Measurements from ENCODE around the gene CMTR1. TPM values are rescaled to one million over a fixed set of nuclear protein-coding genes. Genes with fewer than 3 reads are reported as not detected.
A peak's percentile ranks its signal among the peaks of the same experiment; 100 is the strongest.

Gene CMTR1
- total and polyA plus RNA-seq, 10 of the 15 experiments (the other 5 are each of a cell fraction or from before 2014, with no cell fraction given): 2.7 to 67.0 (median 46.2) TPM

DNA sequence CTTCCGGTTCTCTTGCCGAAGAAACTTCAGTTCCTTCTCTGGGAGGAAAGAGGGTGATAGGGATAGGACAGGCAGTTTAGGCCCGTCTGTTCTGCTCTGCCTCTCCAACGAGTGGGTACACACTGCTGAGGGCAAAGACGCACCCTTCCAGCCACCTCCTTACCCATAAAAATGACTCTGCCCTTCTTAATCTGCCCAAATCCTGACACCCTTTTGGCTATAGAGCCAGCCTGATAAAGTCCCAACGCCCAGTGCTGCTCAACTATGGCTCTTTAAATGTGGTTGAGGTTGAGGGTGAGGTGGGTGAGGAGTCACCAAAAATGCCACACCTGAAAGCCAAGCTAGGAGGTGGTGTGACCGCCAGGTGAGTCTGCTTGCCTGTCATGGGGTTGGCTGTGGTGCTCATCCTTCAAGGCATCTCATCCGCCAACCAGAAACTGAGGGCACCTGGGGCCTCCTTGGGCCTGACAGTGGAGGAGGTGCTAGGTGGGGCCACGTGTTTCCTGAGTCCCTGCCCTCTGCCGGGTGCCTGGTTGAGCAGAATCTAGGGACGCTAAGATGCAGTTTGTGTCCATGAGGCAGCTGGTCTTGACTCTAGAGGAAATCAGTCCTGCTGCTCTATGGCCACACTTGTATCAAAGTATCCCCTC lies 50.4 kb downstream of the CMTR1 start:
- ATAC-seq: no peak
- ChIA-PET RAD21 (ENCODE audit: unreplicated experiment) (interaction anchor here (0.8 kb wide), 1 partner anchor 82 kb away, joined by 6 read pairs; no protein-coding TSS in a partner anchor), CTCF (interaction anchor here (0.8 to 5.6 kb wide), 6 partner anchors 12 to 94 kb away, joined by 3 to 33 read pairs (median 10); no protein-coding TSS in a partner anchor), POLR2A (no interaction called here), SMC1A (ENCODE audit: uncharacterized antibody, unreplicated experiment) (interaction anchor here (1.0 to 2.0 kb wide), 2 partner anchors 55 to 82 kb away, joined by 3 to 5 read pairs; no protein-coding TSS in a partner anchor)
- in situ Hi-C loops (cut with MboI) (loop anchor here (5.0 kb wide), 1 partner anchor 209 kb away; no protein-coding TSS in a partner anchor), intact Hi-C loops (cut with micrococcal nuclease; ENCODE audit: unreplicated experiment) (loop anchor here (5.0 kb wide), 1 partner anchor 54 kb away; no protein-coding TSS in a partner anchor)
- peaks cover 5% of the 10 kb centered on the region; the same call in 1 of the 2 replicates for H3K4me1 ChIP-seq (ENCODE audit: control insufficient read depth, insufficient read depth, low read length)
- 67% methylated on average over 10 of the region's 11 CpGs for WGBS (ENCODE audit: insufficient coverage, insufficient replicate concordance, low lambda C conversion rate, missing lambda C conversion rate)
- H3K4me3 ChIP-seq: no peak overlapping the region
- H3K79me2 ChIP-seq (ENCODE audit: control insufficient read depth, insufficient read depth, low read length): no peaks in the 10 kb centered on the region; the same call in 1 of the 2 replicates
- no peak overlapping the region for H3K4me2 ChIP-seq (ENCODE audit: control insufficient read depth, insufficient read depth)
- peaks cover 28 to 44% of the 10 kb centered on the region in 2 experiments for H3K36me3 ChIP-seq (ENCODE audit: control insufficient read depth in 2 of 2, insufficient read depth in 2 of 2, low read length in 1 of 2)
- H3K9ac ChIP-seq (ENCODE audit: control insufficient read depth, insufficient read depth, low read length): no peak overlapping the region
- no peak overlapping the region for H2AFZ ChIP-seq (ENCODE audit: control insufficient read depth, low read depth, low read length)
- H3K27me3 ChIP-seq (replicated peaks in 1 of 2; ENCODE audit: control insufficient read depth in 2 of 2, insufficient read depth in 2 of 2, low read length in 1 of 2): no peaks in the 10 kb centered on the region
- H3K9me3 ChIP-seq (replicated peaks; ENCODE audit: control insufficient read depth, insufficient read depth, low read length): no peaks in the 10 kb centered on the region
- DNase-seq (ENCODE audit: low read depth, low spot score): no peak
- TF ChIP-seq POLR2A (IDR thresholded peaks at IDR 0.05; ENCODE audit: low read depth, low read length): peak; percentile 15; the same call in 1 of the 2 replicates
- TF ChIP-seq GABPA (IDR thresholded peaks at IDR 0.05; ENCODE audit: low read depth): no peak
- no peaks in the 10 kb centered on the region for H4K20me1 ChIP-seq (ENCODE audit: control insufficient read depth, insufficient read depth)
- BruUV-seq (replicated peaks): no TSS peak
- FAIRE-seq: no peak
- H3K27ac ChIP-seq (ENCODE audit: control insufficient read depth, insufficient read depth): no peak overlapping the region

- H3K36me3 ChIP-seq (ENCODE audit: control insufficient read depth in 2 of 2, insufficient read depth in 2 of 2, low read length in 1 of 2): peaks cover 26 to 40% of the 10 kb centered on the region in 2 experiments
- H3K4me3 ChIP-seq: no peak overlapping the region
- no peak overlapping the region for H3K9ac ChIP-seq (ENCODE audit: control insufficient read depth, insufficient read depth, low read length)
- ChIA-PET RAD21 (ENCODE audit: unreplicated experiment) (interaction anchor here (0.7 to 2.1 kb wide), 6 partner anchors 54 to 83 kb away, joined by 3 to 20 read pairs (median 5); no protein-coding TSS in a partner anchor), CTCF (interaction anchor here (0.6 to 5.6 kb wide), 19 partner anchors 10 to 208 kb away, joined by 3 to 33 read pairs (median 4); no protein-coding TSS in a partner anchor), SMC1A (ENCODE audit: uncharacterized antibody, unreplicated experiment) (interaction anchor here (0.7 to 1.7 kb wide), 6 partner anchors 33 to 81 kb away, joined by 3 to 15 read pairs (median 6); no protein-coding TSS in a partner anchor), POLR2A (interaction anchor here (0.7 to 0.8 kb wide), 2 partner anchors 24 to 79 kb away, joined by 3 read pairs; no protein-coding TSS in a partner anchor)
- DNase-seq (ENCODE audit: low read depth, low spot score) (no peak), ATAC-seq (peak; percentile 93), FAIRE-seq (peak; percentile 76)
- 46% methylated on average over 19 of the region's 20 CpGs for WGBS (ENCODE audit: insufficient coverage, insufficient replicate concordance, low lambda C conversion rate, missing lambda C conversion rate)
- no TSS peak for BruUV-seq (replicated peaks)
- intact Hi-C loops (cut with micrococcal nuclease; ENCODE audit: unreplicated experiment): loop anchor here (1.0 to 5.0 kb wide), 3 partner anchors 53 to 208 kb away; no protein-coding TSS in a partner anchor
- H2AFZ ChIP-seq (ENCODE audit: control insufficient read depth, low read depth, low read length): no peak overlapping the region
- in situ Hi-C loops (cut with MboI): loop anchor here (5.0 kb wide), 1 partner anchor 208 kb away; no protein-coding TSS in a partner anchor
- no peak overlapping the region for H3K4me2 ChIP-seq (ENCODE audit: control insufficient read depth, insufficient read depth)
- peaks cover 7% of the 10 kb centered on the region; the same call in 1 of the 2 replicates for H3K4me1 ChIP-seq (ENCODE audit: control insufficient read depth, insufficient read depth, low read length)
- no peak overlapping the region for H3K27ac ChIP-seq (ENCODE audit: control insufficient read depth, insufficient read depth)
- no peaks in the 10 kb centered on the region; the same call in 1 of the 2 replicates for H3K79me2 ChIP-seq (ENCODE audit: control insufficient read depth, insufficient read depth, low read length)
- H4K20me1 ChIP-seq (ENCODE audit: control insufficient read depth, insufficient read depth): no peaks in the 10 kb centered on the region
- H3K9me3 ChIP-seq (replicated peaks; ENCODE audit: control insufficient read depth, insufficient read depth, low read length): no peaks in the 10 kb centered on the region
- no peaks in the 10 kb centered on the region for H3K27me3 ChIP-seq (replicated peaks in 1 of 2; ENCODE audit: control insufficient read depth in 2 of 2, insufficient read depth in 2 of 2, low read length in 1 of 2)
- TF ChIP-seq SMC3 (IDR thresholded peaks at IDR 0.05; ENCODE audit: borderline replicate concordance, low read length) (peak; percentile 90), CBX3 (IDR thresholded peaks at IDR 0.05; ENCODE audit: borderline replicate concordance, low read depth) (no peak), RAD21 (IDR thresholded peaks at IDR 0.05; ENCODE audit: insufficient read depth, low read depth, low read length) (peak; percentile 97), ZBED1 (IDR thresholded peaks at IDR 0.05; ENCODE audit: borderline replicate concordance) (no peak), BACH1 (IDR thresholded peaks at IDR 0.05; ENCODE audit: borderline replicate concordance) (0 out of 2 replicates have a peak, but pooled peaks have one; percentile 24)
- TF ChIP-seq, protein P1, sequence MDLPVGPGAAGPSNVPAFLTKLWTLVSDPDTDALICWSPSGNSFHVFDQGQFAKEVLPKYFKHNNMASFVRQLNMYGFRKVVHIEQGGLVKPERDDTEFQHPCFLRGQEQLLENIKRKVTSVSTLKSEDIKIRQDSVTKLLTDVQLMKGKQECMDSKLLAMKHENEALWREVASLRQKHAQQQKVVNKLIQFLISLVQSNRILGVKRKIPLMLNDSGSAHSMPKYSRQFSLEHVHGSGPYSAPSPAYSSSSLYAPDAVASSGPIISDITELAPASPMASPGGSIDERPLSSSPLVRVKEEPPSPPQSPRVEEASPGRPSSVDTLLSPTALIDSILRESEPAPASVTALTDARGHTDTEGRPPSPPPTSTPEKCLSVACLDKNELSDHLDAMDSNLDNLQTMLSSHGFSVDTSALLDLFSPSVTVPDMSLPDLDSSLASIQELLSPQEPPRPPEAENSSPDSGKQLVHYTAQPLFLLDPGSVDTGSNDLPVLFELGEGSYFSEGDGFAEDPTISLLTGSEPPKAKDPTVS (IDR thresholded peaks at IDR 0.05; ENCODE audit: low read depth, low read length): no peak
- TF ChIP-seq, protein P2, sequence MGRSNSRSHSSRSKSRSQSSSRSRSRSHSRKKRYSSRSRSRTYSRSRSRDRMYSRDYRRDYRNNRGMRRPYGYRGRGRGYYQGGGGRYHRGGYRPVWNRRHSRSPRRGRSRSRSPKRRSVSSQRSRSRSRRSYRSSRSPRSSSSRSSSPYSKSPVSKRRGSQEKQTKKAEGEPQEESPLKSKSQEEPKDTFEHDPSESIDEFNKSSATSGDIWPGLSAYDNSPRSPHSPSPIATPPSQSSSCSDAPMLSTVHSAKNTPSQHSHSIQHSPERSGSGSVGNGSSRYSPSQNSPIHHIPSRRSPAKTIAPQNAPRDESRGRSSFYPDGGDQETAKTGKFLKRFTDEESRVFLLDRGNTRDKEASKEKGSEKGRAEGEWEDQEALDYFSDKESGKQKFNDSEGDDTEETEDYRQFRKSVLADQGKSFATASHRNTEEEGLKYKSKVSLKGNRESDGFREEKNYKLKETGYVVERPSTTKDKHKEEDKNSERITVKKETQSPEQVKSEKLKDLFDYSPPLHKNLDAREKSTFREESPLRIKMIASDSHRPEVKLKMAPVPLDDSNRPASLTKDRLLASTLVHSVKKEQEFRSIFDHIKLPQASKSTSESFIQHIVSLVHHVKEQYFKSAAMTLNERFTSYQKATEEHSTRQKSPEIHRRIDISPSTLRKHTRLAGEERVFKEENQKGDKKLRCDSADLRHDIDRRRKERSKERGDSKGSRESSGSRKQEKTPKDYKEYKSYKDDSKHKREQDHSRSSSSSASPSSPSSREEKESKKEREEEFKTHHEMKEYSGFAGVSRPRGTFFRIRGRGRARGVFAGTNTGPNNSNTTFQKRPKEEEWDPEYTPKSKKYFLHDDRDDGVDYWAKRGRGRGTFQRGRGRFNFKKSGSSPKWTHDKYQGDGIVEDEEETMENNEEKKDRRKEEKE (IDR thresholded peaks at IDR 0.05): no peak
Measured at GRCh38 chr6:37483917-37484785, 51.1 kb downstream of the CMTR1 start.

Data from GM12878 (cell line).